Lung (tissue), 12 donors: ENCODE measurements around the gene AK4. TPM values are rescaled to one million over a fixed set of nuclear protein-coding genes. Genes with fewer than 3 reads are reported as not detected.

Experiments used
- ATAC-seq: fragments of 200-7000 bp; cut with Tn5 transposase; one replicate; pipeline ENCODE4 v1.9.1; 2020; ENCODE audit warnings: moderate number of reproducible peaks; ENCODE audit not compliant: insufficient read depth, low FRiP score
- DNase-seq, 3 donors: peaks; one replicate each; pipeline ENCODE4 v3.0.0-alpha.2; 2013 to 2017
- H3K27ac ChIP-seq, 2 donors: one replicate each; pipeline ENCODE4 v1.5.1; 2013; ENCODE audit warnings: mild to moderate bottlenecking in 2 of 2, moderate library complexity in 2 of 2, control low read depth in 1 of 2, inconsistent platforms in 1 of 2, low read depth in 1 of 2, low read length in 1 of 2
- H3K27me3 ChIP-seq, 3 donors: one replicate each; pipeline ENCODE4 v1.5.1; 2013; ENCODE audit warnings: low read length in 2 of 3; ENCODE audit not compliant: control insufficient read depth in 3 of 3, insufficient read depth in 3 of 3
- H3K36me3 ChIP-seq, 4 donors: one replicate each; pipeline ENCODE4 v1.5.1; 2013; ENCODE audit warnings: low read length in 4 of 4, mild to moderate bottlenecking in 1 of 4, moderate library complexity in 1 of 4; ENCODE audit not compliant: control insufficient read depth in 4 of 4, insufficient read depth in 4 of 4
- H3K4me1 ChIP-seq, 5 donors: one replicate each; pipeline ENCODE4 v1.5.1; 2013; ENCODE audit warnings: low read length in 5 of 5, mild to moderate bottlenecking in 2 of 5, moderate library complexity in 1 of 5; ENCODE audit not compliant: control insufficient read depth in 5 of 5, insufficient read depth in 5 of 5
- H3K4me3 ChIP-seq: one replicate; pipeline ENCODE4 v1.5.1; 2013; ENCODE audit warnings: mild to moderate bottlenecking, control low read depth, moderate library complexity
- H3K9ac ChIP-seq, 2 donors: one replicate each; pipeline ENCODE4 v1.5.1; 2013; ENCODE audit warnings: low read length in 2 of 2, control low read depth in 1 of 2; ENCODE audit not compliant: insufficient read depth in 1 of 2
- H3K9me3 ChIP-seq, 4 donors: one replicate each; pipeline ENCODE4 v1.5.1; 2013; ENCODE audit warnings: low read length in 3 of 4, mild to moderate bottlenecking in 1 of 4, moderate library complexity in 1 of 4; ENCODE audit not compliant: control insufficient read depth in 4 of 4, insufficient read depth in 3 of 4
- CTCF ChIP-seq: IDR thresholded peaks from 2 replicates; pipeline ENCODE4 v1.5.1; 2012; ENCODE audit warnings: mild to moderate bottlenecking; ENCODE audit errors: control extremely low read depth, extremely low read depth
- WGBS, 2 donors: extraction: QIAGEN DNeasy Blood & Tissue Kit; methylation state at CpG; one replicate each; pipeline ENCODE4 v1.1.7; 2013; 5-methylcytosine and 5-hydroxymethylcytosine counted together
- polyA plus RNA-seq, 2 donors: library from polyadenylated mRNA; stranded (reverse); fragments of 200-250 nt; gene quantifications; one replicate each; pipeline ENCODE4 v1.2.1, GENCODE V29; 2013
- total RNA-seq, 2 donors: library from RNA; depleted of rRNA in 1 of 2; stranded (reverse); fragments of >200 nt in 1 of 2; gene quantifications; one replicate each; pipeline ENCODE4 v1.2.1, GENCODE V29; 2014 to 2021
- donor health status: control.
- donor health status: control.
- donor health status: Bipolar disorder and iron deficiency.
- donor health status: healthy.
- donor health status: DM: yes; HTN: yes; CAD: no.

Gene AK4
- total and polyA plus RNA-seq, 4 donors = 1.1 to 13.7 (median 6.5) TPM

DNA sequence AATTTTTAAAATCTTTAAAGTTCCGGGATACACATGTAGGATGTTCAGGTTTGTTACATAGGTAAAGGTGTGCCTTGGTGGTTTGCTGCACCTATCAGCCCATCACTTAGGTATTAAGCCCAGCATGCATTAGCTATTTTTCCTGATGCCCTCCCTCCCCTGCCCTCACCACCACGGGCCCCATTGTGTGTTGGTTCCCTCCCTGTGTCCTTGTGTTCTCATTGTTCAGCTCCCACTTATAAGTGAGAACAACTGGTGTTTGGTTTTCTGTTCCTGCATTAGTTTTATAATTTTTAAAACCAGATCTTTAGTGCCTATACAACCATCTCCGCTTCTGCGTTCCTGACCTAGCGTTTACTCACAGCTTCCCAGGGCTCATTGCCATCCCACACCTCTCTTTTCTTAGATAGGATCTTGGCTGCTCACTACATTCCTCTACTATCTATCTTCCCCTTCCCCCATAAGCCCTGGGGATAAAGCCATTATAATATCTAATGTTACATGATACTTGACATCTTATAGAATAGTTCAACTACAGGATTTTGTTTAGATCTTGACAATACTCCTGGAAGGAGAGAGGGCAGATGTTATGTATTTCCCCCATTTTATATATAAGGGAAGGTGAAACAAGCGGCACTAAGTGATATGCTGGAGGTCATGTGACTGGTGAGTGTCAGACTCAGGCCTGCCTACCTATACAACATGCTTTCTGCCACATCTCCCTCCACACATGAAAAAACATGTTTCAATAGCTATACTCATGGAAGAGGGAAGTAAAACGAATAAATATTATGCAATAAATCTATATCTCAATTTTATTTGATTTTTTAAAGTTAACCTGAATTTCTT lies 109.1 kb downstream of the AK4 start:
- ATAC-seq = no peak
- Histone ChIP-seq H3K9me3 (no peaks in the 10 kb centered on the region), H3K36me3 (no peaks in the 10 kb centered on the region), H3K27ac (no peak overlapping the region), H3K4me1 (peaks cover 0 to 15% (median 3%) of the 10 kb centered on the region in 5 donors), H3K27me3 (peaks cover 0 to 18% (median 12%) of the 10 kb centered on the region in 3 donors), H3K4me3 (no peak overlapping the region), H3K9ac (no peak overlapping the region)
- no peak for DNase-seq
- TF ChIP-seq CTCF = no peak
- 80 to 82% methylated on average over 7 of the region's 7 CpGs for WGBS, 2 donors

DNA sequence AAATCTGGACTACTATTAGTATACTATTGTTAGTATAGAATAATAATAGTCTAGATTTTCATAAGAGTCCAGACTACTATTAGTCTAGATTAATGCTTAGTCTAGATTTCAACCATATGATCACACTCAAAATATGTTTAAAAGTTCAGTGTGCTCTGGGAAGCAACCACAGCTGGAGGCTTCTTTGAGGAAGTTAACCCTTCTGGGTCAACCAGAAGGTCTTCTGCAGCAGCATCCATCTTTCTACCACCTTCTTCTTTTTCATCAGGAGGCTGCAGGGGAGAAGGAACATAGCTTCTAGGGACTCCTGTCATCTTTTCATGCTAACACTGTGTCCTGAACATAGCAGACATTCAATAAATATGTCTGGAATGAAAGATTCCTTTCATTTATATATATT lies 110.1 kb downstream of the AK4 start:
- H3K27me3 ChIP-seq = peaks cover 0 to 18% (median 16%) of the 10 kb centered on the region in 3 donors
- ATAC-seq = no peak
- no peaks in the 10 kb centered on the region for H3K36me3 ChIP-seq
- H3K9ac ChIP-seq = no peak overlapping the region
- no peak for DNase-seq
- H3K4me1 ChIP-seq = peaks cover 0 to 15% (median 3%) of the 10 kb centered on the region in 5 donors
- H3K27ac ChIP-seq = no peak overlapping the region
- TF ChIP-seq CTCF = no peak
- no peaks in the 10 kb centered on the region for H3K9me3 ChIP-seq
- H3K4me3 ChIP-seq = no peak overlapping the region

GRCh38 chr1:65259816-65260215 lies 111.8 kb downstream of the AK4 start:
- no peaks in the 10 kb centered on the region for H3K36me3 ChIP-seq
- TF ChIP-seq CTCF = no peak
- H3K9me3 ChIP-seq = no peaks in the 10 kb centered on the region
- peaks cover 0 to 32% (median 22%) of the 10 kb centered on the region in 3 donors for H3K27me3 ChIP-seq
- no peak overlapping the region for H3K4me3 ChIP-seq
- H3K27ac ChIP-seq = no peak overlapping the region
- DNase-seq (no peak), ATAC-seq (no peak)
- peaks cover 0 to 8% (median 3%) of the 10 kb centered on the region in 5 donors for H3K4me1 ChIP-seq
- 27 to 53% methylated on average over 3 of the region's 3 CpGs for WGBS, 2 donors
- no peak overlapping the region for H3K9ac ChIP-seq
